COLO829 (cell line): ENCODE measurements around the gene IL36G.
A peak's percentile ranks its signal among the peaks of the same experiment; 100 is the strongest.
"Not testable (repeated sequence)": the region's sequence is repeated elsewhere in the genome, so short reads cannot be mapped to it uniquely, and the experiment has no call there.

Source experiments
- DNase-seq: peaks from one replicate; pipeline ENCODE4 v3.0.0; 2012; ENCODE audit warnings: low spot score

IL36G gene

GRCh38 chr2:112977559-112978056 lies at the start of gene IL36G:
Gene IL36G, plus strand, starts transcription at chr2:112978006. Its CDS starts 633 bp downstream, at chr2:112978639.
- no peak for DNase-seq

GRCh38 chr2:112933261-112933660 lies 44.5 kb upstream of the IL36G start:
- DNase-seq: no peak

GRCh38 chr2:112934117-112934516 lies 43.7 kb upstream of the IL36G start:
- DNase-seq: not testable (repeated sequence)

GRCh38 chr2:112936927-112937232 lies 40.9 kb upstream of the IL36G start:
- DNase-seq: no peak

- no peak for DNase-seq
Observed at GRCh38 chr2:112938904-112939303, 38.9 kb upstream of the IL36G start.

- DNase-seq: no peak
Observed at GRCh38 chr2:112939425-112939824, 38.4 kb upstream of the IL36G start.

- no peak for DNase-seq
Observed at GRCh38 chr2:112940859-112941625, 36.8 kb upstream of the IL36G start.

GRCh38 chr2:112941753-112942653 lies 35.8 kb upstream of the IL36G start:
- DNase-seq: peak; percentile 76

GRCh38 chr2:112942654-112943002 lies 35.2 kb upstream of the IL36G start:
- no peak for DNase-seq

- no peak for DNase-seq
Observed at GRCh38 chr2:112944971-112945370, 32.8 kb upstream of the IL36G start.

- no peak for DNase-seq
Observed at GRCh38 chr2:112946086-112946485, 31.7 kb upstream of the IL36G start.

- DNase-seq: no peak
Observed at GRCh38 chr2:112947374-112947773, 30.4 kb upstream of the IL36G start.

GRCh38 chr2:112949456-112949855 lies 28.4 kb upstream of the IL36G start:
- DNase-seq: no peak

- DNase-seq: no peak
Observed at GRCh38 chr2:112954364-112954763, 23.4 kb upstream of the IL36G start.

GRCh38 chr2:112957511-112957910 lies 20.3 kb upstream of the IL36G start:
- DNase-seq: no peak

- DNase-seq: peak; percentile 77
Observed at GRCh38 chr2:112958428-112959108, 19.2 kb upstream of the IL36G start.

GRCh38 chr2:112959109-112959812 lies 18.5 kb upstream of the IL36G start:
- no peak for DNase-seq

GRCh38 chr2:112960230-112960825 lies 17.5 kb upstream of the IL36G start:
- no peak for DNase-seq

- no peak for DNase-seq
Observed at GRCh38 chr2:112962308-112963175, 15.3 kb upstream of the IL36G start.

GRCh38 chr2:112967023-112967422 lies 10.8 kb upstream of the IL36G start:
- DNase-seq: no peak
